SK-N-SH (cell line): ENCODE results near the gene CELSR2. TPM values are rescaled to one million over a fixed set of nuclear protein-coding genes. Genes with fewer than 3 reads are reported as not detected.

Experiments used
- CTCF ChIA-PET: fragments of 300-600, 350-600 bp; formaldehyde crosslinking; extraction: SDS; loops from one replicate; lab custom pipeline; 2021; lab: Yijun Ruan, JAX
- POLR2A ChIA-PET: fragments of 350-600 bp; sonication (Branson Sonifier 250); formaldehyde crosslinking; extraction: SDS; loops from one replicate; lab custom pipeline; 2020; ENCODE audit warnings: antibody characterized with exemption, inconsistent platforms; lab: Yijun Ruan, JAX
- DNase-seq: peaks from one replicate; pipeline ENCODE4 v3.0.0; 2012
- H2AFZ ChIP-seq: fragments of 200-600 bp; sonication (generic); 2 replicates; pipeline ENCODE4 v1.8.1; 2016; ENCODE audit warnings: antibody characterized with exemption, mild to moderate bottlenecking, low read depth
- H3F3A ChIP-seq: fragments of 200-600 bp; sonication (generic); replicated peaks from 2 replicates; pipeline ENCODE3; 2016; ENCODE audit warnings: antibody characterized with exemption, mild to moderate bottlenecking; ENCODE audit not compliant: insufficient read depth
- H3K27ac ChIP-seq, 2 experiments: fragments of 200-500 bp in 1 of 2; fragments of 200-600 bp in 1 of 2; sonication (Bioruptor generic) in 1 of 2; sonication (generic), shearing (Covaris generic) in 1 of 2; 2 replicates each; pipeline versions ENCODE4 v1.5.1 to v1.6.1; 2014 to 2016; ENCODE audit warnings: low read depth in 2 of 2, inconsistent platforms in 1 of 2, low read length in 1 of 2, mild to moderate bottlenecking in 1 of 2, mixed read lengths in 1 of 2
- H3K27me3 ChIP-seq: fragments of 200-600 bp; sonication (generic), shearing (Covaris generic); 2 replicates; pipeline ENCODE4 v1.6.1; 2016; ENCODE audit warnings: mixed run types; ENCODE audit not compliant: insufficient read depth
- H3K36me3 ChIP-seq, 2 experiments: fragments of 200-500 bp in 1 of 2; fragments of 200-600 bp in 1 of 2; sonication (Bioruptor generic) in 1 of 2; sonication (generic) in 1 of 2; replicated peaks in 1 of 2; 2 replicates each; pipeline versions ENCODE3 to v1.5.1; 2014 to 2016; ENCODE audit warnings: low read length in 1 of 2, mild to moderate bottlenecking in 1 of 2; ENCODE audit not compliant: insufficient read depth in 2 of 2, control insufficient read depth in 1 of 2
- H3K4me1 ChIP-seq, 2 experiments: fragments of 200-500 bp in 1 of 2; fragments of 200-600 bp in 1 of 2; sonication (Bioruptor generic) in 1 of 2; sonication (generic), shearing (Covaris generic) in 1 of 2; 2 replicates each; pipeline versions ENCODE4 v1.5.1 to v1.6.1; 2014 to 2016; ENCODE audit warnings: low read depth in 1 of 2, low read length in 1 of 2, mixed run types in 1 of 2; ENCODE audit not compliant: insufficient read depth in 2 of 2, control insufficient read depth in 1 of 2
- H3K4me2 ChIP-seq: fragments of 200-600 bp; sonication (generic), shearing (Covaris generic); 2 replicates; pipeline ENCODE4 v1.6.1; 2017; ENCODE audit warnings: mixed run types
- H3K4me3 ChIP-seq, 2 experiments: fragments of 200-500 bp in 1 of 2; fragments of 200-600 bp in 1 of 2; sonication (Bioruptor generic) in 1 of 2; sonication (generic), shearing (Covaris generic) in 1 of 2; 2 replicates each; pipeline versions ENCODE4 v1.5.1 to v1.8.1; 2014 to 2016; ENCODE audit warnings: low read depth in 2 of 2, inconsistent platforms in 1 of 2, low read length in 1 of 2, mild to moderate bottlenecking in 1 of 2, mixed read lengths in 1 of 2, moderate library complexity in 1 of 2
- H3K79me2 ChIP-seq: fragments of 200-600 bp; sonication (generic); 2 replicates; pipeline ENCODE4 v1.8.1; 2017; ENCODE audit warnings: mild to moderate bottlenecking; ENCODE audit not compliant: insufficient read depth
- H3K9ac ChIP-seq: fragments of 200-600 bp; sonication (generic); 2 replicates; pipeline ENCODE4 v1.6.1; 2017; ENCODE audit warnings: mixed run types
- H3K9me2 ChIP-seq: fragments of 200-600 bp; sonication (generic); 2 replicates; pipeline ENCODE4 v1.6.1; 2017; ENCODE audit warnings: mixed run types
- H3K9me3 ChIP-seq: fragments of 200-600 bp; sonication (generic); 2 replicates; pipeline ENCODE4 v1.6.1; 2017; ENCODE audit warnings: mixed run types, mild to moderate bottlenecking, moderate library complexity
- H4K20me1 ChIP-seq: fragments of 200-600 bp; sonication (generic); 2 replicates; pipeline ENCODE4 v1.6.1; 2017; ENCODE audit warnings: mild to moderate bottlenecking, mixed run types; ENCODE audit not compliant: insufficient read depth
- CTCF ChIP-seq: fragments of 200-600 bp; sonication (generic); IDR thresholded peaks from 2 replicates; pipeline ENCODE4 v1.6.1; 2017; ENCODE audit warnings: antibody characterized with exemption, mild to moderate bottlenecking, moderate library complexity
- ELF1 ChIP-seq: IDR thresholded peaks from 2 replicates; pipeline ENCODE4 v1.4.0; 2012
- EZH2phosphoT487 ChIP-seq: fragments of 200-600 bp; sonication (generic); IDR thresholded peaks from 2 replicates; pipeline ENCODE4 v1.6.1; 2017; ENCODE audit warnings: low read depth, mixed run types, mild to moderate bottlenecking, antibody characterized with exemption, moderate library complexity, borderline replicate concordance
- GABPA ChIP-seq: IDR thresholded peaks from 2 replicates; pipeline ENCODE4 v1.4.0; 2012; ENCODE audit warnings: low read depth, mild to moderate bottlenecking
- GATA2 ChIP-seq: sonication (generic); formaldehyde crosslinking; IDR thresholded peaks from 2 replicates; pipeline ENCODE4 v1.5.0; 2020; ENCODE audit warnings: mild to moderate bottlenecking, missing genetic modification reagents
- IRF3 ChIP-seq: fragments of 150-350 bp; IDR thresholded peaks from 2 replicates; pipeline ENCODE4 v1.6.1; 2016; ENCODE audit warnings: mild to moderate bottlenecking, low read depth, low read length
- MXI1 ChIP-seq: IDR thresholded peaks from 2 replicates; pipeline ENCODE4 v1.6.1; 2012; ENCODE audit warnings: mild to moderate bottlenecking, low read depth, low read length, improper control_type of control experiment
- NRF1 ChIP-seq: IDR thresholded peaks from 2 replicates; pipeline ENCODE4 v1.6.1; 2012; ENCODE audit warnings: low read depth, mild to moderate bottlenecking, low read length
- POLR2AphosphoS5 ChIP-seq: IDR thresholded peaks from 2 replicates; pipeline ENCODE4 v1.6.1; 2012; ENCODE audit warnings: low read depth, low read length
- RAD21 ChIP-seq: IDR thresholded peaks from 2 replicates; pipeline ENCODE4 v1.6.1; 2012; ENCODE audit warnings: mild to moderate bottlenecking, low read length
- REST ChIP-seq: IDR thresholded peaks from 2 replicates; pipeline ENCODE4 v1.6.1; 2012; ENCODE audit warnings: mild to moderate bottlenecking, low read depth, low read length, moderate library complexity
- RFX5 ChIP-seq: IDR thresholded peaks from 2 replicates; pipeline ENCODE4 v1.6.1; 2012; ENCODE audit warnings: mild to moderate bottlenecking, improper control_type of control experiment, low read length
- USF1 ChIP-seq: IDR thresholded peaks from 2 replicates; pipeline ENCODE4 v1.4.0; 2012; ENCODE audit warnings: low read depth, borderline replicate concordance
- YY1 ChIP-seq: IDR thresholded peaks from 2 replicates; pipeline ENCODE4 v1.4.0; 2012; ENCODE audit warnings: low read depth, mild to moderate bottlenecking
- WGBS: methylation state at CpG from one replicate; pipeline ENCODE4 v1.1.6; 2017; ENCODE audit warnings: low lambda C conversion rate; 5-methylcytosine and 5-hydroxymethylcytosine counted together
- polyA plus RNA-seq, 3 experiments: library from polyadenylated mRNA; depleted of rRNA; stranded (reverse); fragments of >200 nt; gene quantifications; 2 replicates each; pipeline ENCODE4 v1.2.3, GENCODE V29; 2012

The CELSR2 gene
- polyA plus RNA-seq, 1 of the 3 experiments (the other 2 are of a cell fraction), result 3.5 TPM

- no peaks in the 10 kb centered on the region for H3K9me3 ChIP-seq
- ChIA-PET CTCF (interaction anchor here (0.8 kb wide), 1 partner anchor 104 kb away, joined by 3 read pairs; the partner anchor contains the start of gene SORT1), POLR2A (no interaction called here)
These were observed 43.7 kb downstream of the CELSR2 start for GRCh38 chr1:109293026-109293425.

More at GRCh38 chr1:109293026-109293425, 43.7 kb downstream of the CELSR2 start:
- DNase-seq, result no peak
- WGBS, result 69% methylated on average over 2 of the region's 2 CpGs
- no peaks in the 10 kb centered on the region for H3K9me2 ChIP-seq
- H3K4me2 ChIP-seq, result no peak overlapping the region
- TF ChIP-seq IRF3 (no peak), ELF1 (no peak), CTCF (no peak), NRF1 (no peak), GATA2 (CRISPR knock-in tag) (no peak), USF1 (no peak), RFX5 (no peak), POLR2AphosphoS5 (no peak), YY1 (no peak), EZH2phosphoT487 (no peak), REST (no peak), RAD21 (no peak), MXI1 (no peak), GABPA (no peak)
- TF ChIP-seq, all 33 proteins: peak for 0
- no peaks in the 10 kb centered on the region for H3K79me2 ChIP-seq
- H3K4me3 ChIP-seq, result no peak overlapping the region
- no peaks in the 10 kb centered on the region for H3F3A ChIP-seq
- no peak overlapping the region for H2AFZ ChIP-seq
- H4K20me1 ChIP-seq, result no peaks in the 10 kb centered on the region
- no peak overlapping the region for H3K27ac ChIP-seq
- H3K36me3 ChIP-seq, result no peaks in the 10 kb centered on the region
- H3K4me1 ChIP-seq, result peaks cover 0 to 3% of the 10 kb centered on the region in 2 experiments; a peak in 1 of 4 replicates
- no peak overlapping the region for H3K9ac ChIP-seq
- H3K27me3 ChIP-seq, result no peaks in the 10 kb centered on the region
